ENCODE measurements around the gene C12orf57.
A peak's percentile ranks its signal among the peaks of the same experiment; 100 is the strongest.

C12orf57 gene

GRCh38 chr12:6961695-6962284 lies 18.0 kb downstream of the C12orf57 start:
- TF ChIP-seq SP1 (IDR thresholded peaks at IDR 0.05) (no peak), FOXK2 (IDR thresholded peaks at IDR 0.05) (no peak), LEF1 (IDR thresholded peaks at IDR 0.05; ENCODE audit: borderline replicate concordance) (no peak), ZNF384 (IDR thresholded peaks at IDR 0.05) (no peak), FOXA1 (IDR thresholded peaks at IDR 0.05) (no peak), FOXM1 (IDR thresholded peaks at IDR 0.05; ENCODE audit: borderline replicate concordance) (no peak), NFRKB (IDR thresholded peaks at IDR 0.05) (no peak), HDGF (IDR thresholded peaks at IDR 0.05; ENCODE audit: borderline replicate concordance) (no peak), BHLHE40 (IDR thresholded peaks at IDR 0.05; ENCODE audit: borderline replicate concordance) (no peak), ARNT (IDR thresholded peaks at IDR 0.05) (no peak)
- ChIA-PET CTCF (interaction anchor here (0.7 to 2.7 kb wide), 18 partner anchors 9 to 151 kb away, joined by 3 to 47 read pairs (median 4); partner anchors contain the start of genes C12orf57, LPCAT3, RNU7-1 and SPSB2), POLR2A (interaction anchor here (0.8 to 13.3 kb wide), 26 partner anchors 10 to 407 kb away, joined by 3 to 450 read pairs (median 4); partner anchors contain the start of genes C12orf57, C1RL, CDCA3 and LPCAT3)
- peak; percentile 79 for DNase-seq (ENCODE audit: extremely low spot score)

- no peak for DNase-seq (ENCODE audit: extremely low spot score)
- POLR2A ChIA-PET, result interaction anchor here (0.8 to 13.3 kb wide), 22 partner anchors 10 to 408 kb away, joined by 3 to 450 read pairs (median 6); partner anchors contain the start of genes C12orf57, C1RL, CDCA3 and PTPN6
- no peak for TF ChIP-seq ARNT (IDR thresholded peaks at IDR 0.05)
- TF ChIP-seq LEF1 (IDR thresholded peaks at IDR 0.05; ENCODE audit: borderline replicate concordance), result no peak
- no peak for TF ChIP-seq NFRKB (IDR thresholded peaks at IDR 0.05)
- TF ChIP-seq BHLHE40 (IDR thresholded peaks at IDR 0.05; ENCODE audit: borderline replicate concordance), result no peak
- no peak for TF ChIP-seq ELF4 (IDR thresholded peaks at IDR 0.05)
- no peak for TF ChIP-seq ZNF384 (IDR thresholded peaks at IDR 0.05)
- CTCF ChIA-PET, result interaction anchor here (0.7 to 2.7 kb wide), 15 partner anchors 10 to 149 kb away, joined by 3 to 47 read pairs (median 4); partner anchors contain the start of genes C12orf57, LPCAT3, RNU7-1 and SPSB2
These were observed 18.6 kb downstream of the C12orf57 start for GRCh38 chr12:6962285-6963015.

- DNase-seq (ENCODE audit: extremely low spot score), result no peak
- CTCF ChIA-PET, result interaction anchor here (0.7 to 2.7 kb wide), 8 partner anchors 9 to 148 kb away, joined by 3 to 47 read pairs (median 6); partner anchors contain the start of genes C12orf57 and RNU7-1
- POLR2A ChIA-PET, result interaction anchor here (0.8 to 13.3 kb wide), 10 partner anchors 17 to 111 kb away, joined by 3 to 450 read pairs (median 8); partner anchors contain the start of genes C12orf57, CDCA3, RNU7-1 and SPSB2
- TF ChIP-seq FOXK2 (IDR thresholded peaks at IDR 0.05) (no peak), ELF4 (IDR thresholded peaks at IDR 0.05) (no peak), NFRKB (IDR thresholded peaks at IDR 0.05) (no peak), BHLHE40 (IDR thresholded peaks at IDR 0.05; ENCODE audit: borderline replicate concordance) (no peak), SUZ12 (IDR thresholded peaks at IDR 0.05) (no peak), HDGF (IDR thresholded peaks at IDR 0.05; ENCODE audit: borderline replicate concordance) (no peak), CTBP1 (IDR thresholded peaks at IDR 0.05; ENCODE audit: borderline replicate concordance) (no peak), LEF1 (IDR thresholded peaks at IDR 0.05; ENCODE audit: borderline replicate concordance) (no peak), ARNT (IDR thresholded peaks at IDR 0.05) (no peak), SP1 (IDR thresholded peaks at IDR 0.05) (no peak), FOXA1 (IDR thresholded peaks at IDR 0.05) (no peak), FOXM1 (IDR thresholded peaks at IDR 0.05; ENCODE audit: borderline replicate concordance) (no peak), TARDBP (IDR thresholded peaks at IDR 0.05) (no peak), ZNF384 (IDR thresholded peaks at IDR 0.05) (no peak), PKNOX1 (IDR thresholded peaks at IDR 0.05) (no peak), L3MBTL2 (conservative IDR thresholded peaks at IDR 0.05) (no peak)
These were observed 19.4 kb downstream of the C12orf57 start for GRCh38 chr12:6963016-6963731.

- POLR2A ChIA-PET, result interaction anchor here (0.8 to 13.3 kb wide), 11 partner anchors 9 to 144 kb away, joined by 3 to 450 read pairs (median 4); partner anchors contain the start of genes C12orf57, CDCA3, PTPN6 and RNU7-1
- CTCF ChIA-PET, result interaction anchor here (1.0 to 2.4 kb wide), 6 partner anchors 8 to 95 kb away, joined by 3 to 23 read pairs (median 8); partner anchors contain the start of genes C12orf57 and RNU7-1
- DNase-seq (ENCODE audit: extremely low spot score), result no peak
- TF ChIP-seq ZNF384 (IDR thresholded peaks at IDR 0.05) (no peak), FOXK2 (IDR thresholded peaks at IDR 0.05) (no peak)
These were observed 20.1 kb downstream of the C12orf57 start for GRCh38 chr12:6963791-6964413.

GRCh38 chr12:6964605-6965025 lies 20.8 kb downstream of the C12orf57 start:
- TF ChIP-seq L3MBTL2 (conservative IDR thresholded peaks at IDR 0.05) (no peak), SUZ12 (IDR thresholded peaks at IDR 0.05) (no peak), HDGF (IDR thresholded peaks at IDR 0.05; ENCODE audit: borderline replicate concordance) (no peak), SP1 (IDR thresholded peaks at IDR 0.05) (no peak), ELF4 (IDR thresholded peaks at IDR 0.05) (no peak), ZNF384 (IDR thresholded peaks at IDR 0.05) (no peak), ARNT (IDR thresholded peaks at IDR 0.05) (no peak), TARDBP (IDR thresholded peaks at IDR 0.05) (no peak), FOXM1 (IDR thresholded peaks at IDR 0.05; ENCODE audit: borderline replicate concordance) (no peak)
- POLR2A ChIA-PET, result interaction anchor here (0.6 to 13.3 kb wide), 11 partner anchors 8 to 143 kb away, joined by 3 to 450 read pairs (median 4); partner anchors contain the start of genes C12orf57, CDCA3, PTPN6 and RNU7-1
- CTCF ChIA-PET, result interaction anchor here (0.6 to 2.4 kb wide), 13 partner anchors 9 to 295 kb away, joined by 3 to 23 read pairs (median 5); partner anchors contain the start of genes C12orf57, C1RL, RNU7-1 and SPSB2
- DNase-seq (ENCODE audit: extremely low spot score), result no peak

All from HEK293T (cell line).